Stimulated activated CD8-positive, alpha-beta memory T cell treated with anti-CD3 and anti-CD28 coated beads, Interleukin-7, amount 100 ng/mL, for 4 hours (primary cell): ENCODE results near the gene MYOM1.

Experiments used
- DNase-seq, 2 donors: peaks; one replicate each; pipeline ENCODE4 v3.0.0-alpha.2; 2020; ENCODE audit warnings: low read depth in 2 of 2

MYOM1 gene

GRCh38 chr18:3250237-3251107 is 30.7 kb upstream of the MYOM1 start:
- DNase-seq: no peak

DNA sequence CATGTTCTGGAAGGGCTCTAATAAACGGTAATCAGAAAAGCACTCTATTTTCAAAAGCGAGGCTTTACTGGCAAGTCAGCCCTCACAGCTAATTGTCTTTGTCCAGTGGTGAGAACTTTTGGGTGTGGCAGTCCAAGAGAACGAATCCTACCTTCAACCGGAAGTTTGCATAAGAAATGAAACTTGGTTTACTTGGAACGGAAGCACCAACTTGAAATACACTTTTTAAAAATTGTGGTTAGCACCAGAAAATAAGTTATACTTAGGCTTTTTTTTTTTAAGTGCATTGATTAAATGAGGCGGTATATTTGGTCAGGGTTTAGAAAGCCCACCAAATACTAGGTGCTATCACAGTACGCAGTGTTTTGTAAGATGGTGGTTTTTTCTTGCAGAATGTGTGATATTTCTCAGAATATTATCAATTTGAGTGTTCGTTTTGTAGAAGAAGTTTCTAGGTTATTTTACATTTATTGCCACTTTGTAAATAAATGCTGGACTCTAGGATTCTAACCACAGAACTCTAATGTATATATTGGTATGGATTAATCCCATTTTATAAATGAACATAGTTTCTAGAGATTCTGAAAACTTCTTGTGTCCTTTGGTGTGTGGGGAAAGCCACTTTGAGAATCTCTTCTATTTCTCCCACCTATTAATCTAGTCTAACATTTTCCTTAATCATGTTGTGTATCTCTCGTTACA is 29.0 kb upstream of the MYOM1 start:
- no peak for DNase-seq

DNA sequence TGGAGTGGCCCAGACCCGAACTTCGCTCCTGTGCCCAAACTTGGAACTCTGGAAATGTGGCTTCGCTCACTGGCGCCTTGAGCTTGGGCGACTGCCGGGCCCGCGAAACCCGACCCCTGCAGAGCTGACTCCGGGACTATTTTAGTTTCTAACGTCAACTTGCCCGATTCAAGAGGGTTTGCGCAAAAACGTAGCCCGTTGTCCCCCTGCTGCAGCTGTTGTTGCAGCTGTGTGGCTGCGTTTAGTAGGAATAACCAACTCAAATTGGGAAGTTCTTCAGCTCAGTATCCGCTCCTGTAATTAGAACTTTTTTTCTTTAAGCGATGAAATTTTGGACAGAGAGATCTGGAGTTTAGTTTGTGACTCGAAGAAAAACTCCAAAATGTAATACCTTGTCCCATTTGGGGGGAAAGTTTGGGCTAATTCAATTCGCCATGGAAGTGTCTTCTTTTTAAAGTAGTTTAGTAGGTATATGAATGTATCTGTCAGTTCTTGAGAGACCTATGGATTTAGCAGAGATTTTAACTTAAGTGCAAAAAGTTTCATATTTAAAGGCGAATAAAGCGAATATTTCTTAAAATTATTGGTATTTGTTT is 28.4 kb upstream of the MYOM1 start:
- DNase-seq: no peak

DNA sequence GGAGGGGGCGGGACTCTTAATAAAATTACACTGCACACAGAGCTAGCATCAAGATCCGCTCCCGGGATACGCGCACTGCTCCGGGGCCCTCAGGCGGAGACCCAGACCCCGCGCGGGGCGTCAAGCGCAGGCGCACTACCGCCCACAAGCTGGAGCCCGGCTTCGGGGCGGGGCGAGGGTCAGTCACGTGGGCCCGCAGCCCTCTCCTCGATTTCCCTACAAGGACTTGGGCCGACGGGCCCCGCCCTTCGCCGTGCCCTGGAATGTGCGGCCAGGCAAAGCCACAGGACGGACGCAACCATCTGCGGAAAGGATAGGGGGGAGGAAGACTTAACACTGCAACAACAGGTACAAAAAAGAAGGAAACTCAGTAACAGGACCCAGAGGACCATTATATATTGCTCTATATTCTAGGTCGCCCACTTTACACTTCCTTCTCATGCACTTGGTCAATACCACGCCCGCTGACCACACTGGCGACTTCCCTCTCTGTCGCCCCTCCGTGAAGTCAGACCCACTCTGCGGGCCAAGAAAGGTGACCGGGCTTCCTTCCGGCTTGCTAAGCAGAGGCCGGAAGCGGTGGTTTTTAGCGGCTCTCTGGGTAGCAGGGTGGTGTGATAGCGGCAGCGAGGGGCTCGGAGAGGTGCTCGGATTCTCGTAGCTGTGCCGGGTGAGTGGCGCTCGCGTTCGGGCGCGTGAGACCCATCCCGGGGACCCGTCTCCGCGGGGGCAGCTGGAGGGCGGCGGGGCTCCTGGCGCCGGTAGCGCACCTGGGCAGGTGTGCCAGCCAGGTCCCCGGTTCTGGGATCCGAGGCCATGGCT is 27.7 kb upstream of the MYOM1 start, which contains the start of gene MYL12A:
Gene MYL12A, plus strand, starts transcription at position 562 of the 822 bp plus-strand sequence. CDS start 5,447 bp downstream, outside the sequence.
- DNase-seq: peak; percentile 84 to 89

DNA sequence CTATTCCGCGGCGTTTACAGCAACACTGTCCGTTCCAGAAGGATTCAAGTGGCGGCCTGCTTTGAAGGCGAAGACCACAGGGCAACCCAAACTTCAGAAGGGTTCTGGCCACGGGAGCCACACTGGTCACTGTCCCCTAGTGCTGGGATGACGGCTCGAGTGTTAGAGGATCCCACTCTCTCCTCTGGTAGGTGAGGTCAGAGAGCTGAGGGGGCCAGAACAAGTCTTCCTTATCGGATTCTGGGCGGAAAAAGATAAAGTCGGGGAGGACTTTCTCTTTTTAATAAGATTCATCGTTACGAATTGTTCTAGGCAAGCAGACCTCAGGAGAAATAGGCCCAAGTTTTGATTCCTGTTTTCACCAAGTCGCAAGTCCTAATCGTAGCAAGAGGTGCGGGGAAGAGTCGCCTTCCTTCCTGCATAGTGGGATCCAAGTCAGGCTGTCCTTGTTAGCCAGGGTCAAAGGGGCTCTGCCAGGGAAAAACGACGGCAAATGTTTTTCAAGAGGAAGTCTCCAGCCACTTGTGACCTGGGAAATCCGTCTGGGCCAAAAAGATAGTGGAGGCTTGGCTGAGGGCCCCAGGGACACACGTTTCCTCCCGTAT is 27.0 kb upstream of the MYOM1 start:
- DNase-seq: no peak

DNA sequence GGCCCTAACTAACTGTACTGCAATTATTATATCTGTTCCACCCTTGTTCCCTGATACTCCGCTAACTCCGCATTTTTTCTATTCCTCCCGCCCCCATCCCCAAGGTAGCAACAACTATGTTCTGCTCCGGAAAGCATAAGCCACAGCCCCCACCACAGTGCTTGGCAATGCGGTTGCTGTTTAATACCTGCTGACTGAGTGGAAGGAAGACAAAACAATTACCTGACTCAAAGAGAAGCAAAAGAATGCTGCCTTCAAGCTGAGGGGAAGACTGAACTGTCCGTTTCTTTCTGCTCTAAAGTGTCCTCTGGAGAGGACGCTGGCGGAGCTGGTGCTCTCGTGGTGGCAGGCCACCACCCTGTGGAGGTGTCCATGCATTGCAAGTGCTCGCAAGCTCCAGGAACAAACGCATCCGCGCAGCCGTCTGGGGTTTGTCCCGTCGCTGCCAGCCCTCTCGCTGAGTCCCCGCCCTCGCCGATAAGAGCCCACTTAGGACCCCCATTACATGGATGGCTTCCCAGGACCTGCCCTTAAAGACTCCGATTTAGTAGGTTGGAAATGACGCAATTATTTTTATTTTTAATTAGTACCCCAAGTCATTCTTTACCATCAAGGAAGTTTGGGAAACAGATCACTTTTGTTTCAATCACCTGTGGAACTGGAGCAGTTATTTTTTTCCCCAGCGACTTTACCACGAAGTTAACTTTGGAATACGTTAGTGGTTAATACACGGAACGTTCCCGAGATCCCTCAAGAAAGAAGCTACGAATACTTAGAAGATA is 26.3 kb upstream of the MYOM1 start:
- DNase-seq: peak; percentile 64 to 72

DNA sequence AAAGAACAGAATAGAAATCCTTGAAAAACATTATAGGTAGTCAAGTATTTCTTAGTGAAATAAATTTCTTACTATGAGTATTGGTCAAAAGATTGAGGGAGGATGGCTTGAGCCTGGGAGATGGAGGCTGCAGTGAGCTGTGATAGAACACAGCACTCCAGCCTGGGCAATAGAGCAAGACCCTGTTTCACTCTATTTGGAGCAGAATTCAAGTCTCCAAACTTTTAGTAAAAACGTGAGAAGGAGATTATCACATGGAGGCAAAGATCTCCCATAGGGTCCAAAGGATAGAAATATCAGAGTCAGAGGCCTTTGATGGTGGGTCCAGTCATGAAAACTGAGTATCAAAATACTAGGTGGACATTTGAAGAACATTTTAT is 25.4 kb upstream of the MYOM1 start:
- DNase-seq: no peak

- DNase-seq: no peak
These were observed 19.0 kb upstream of the MYOM1 start for GRCh38 chr18:3238742-3239141.

DNA sequence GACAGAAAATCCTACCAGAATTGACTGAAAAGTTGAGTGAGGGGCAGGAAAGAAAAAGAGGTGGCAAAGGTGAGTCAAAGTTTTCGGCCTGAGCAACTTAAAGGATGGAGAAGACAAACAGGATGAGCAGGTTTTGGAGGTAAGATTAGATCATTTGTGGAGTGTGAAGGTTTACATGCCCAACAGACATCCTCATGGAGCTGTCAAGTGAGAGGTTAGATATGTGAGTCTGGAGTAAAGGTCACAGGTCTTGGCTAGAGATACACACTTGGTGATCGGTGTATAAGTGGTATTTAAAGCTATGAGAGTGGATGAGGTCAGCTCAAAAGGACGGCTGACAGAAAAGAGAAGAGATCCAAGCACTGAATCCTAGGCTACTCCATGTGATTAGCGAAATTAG is 16.7 kb upstream of the MYOM1 start:
- no peak for DNase-seq

DNA sequence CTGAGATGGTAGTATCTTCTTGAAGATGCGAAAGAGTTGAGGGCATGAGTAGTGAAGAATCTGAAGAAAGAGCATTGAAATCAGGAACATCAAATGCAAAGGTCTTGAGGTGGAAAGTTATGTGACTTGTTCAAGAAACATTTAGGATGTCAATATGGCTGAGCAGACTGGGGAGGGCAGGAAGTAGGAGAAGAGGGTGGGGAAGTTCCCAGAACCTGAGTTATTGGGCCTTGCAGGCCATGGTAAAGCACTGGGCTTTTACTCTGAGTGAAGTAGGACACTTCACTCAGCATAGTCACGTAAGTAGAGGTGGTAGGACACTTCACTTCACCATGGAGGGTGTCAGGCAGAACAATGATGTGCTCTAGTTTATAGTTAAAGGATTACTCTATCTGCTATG is 16.1 kb upstream of the MYOM1 start:
- no peak for DNase-seq

GRCh38 chr18:3234457-3234856 is 14.7 kb upstream of the MYOM1 start:
- no peak for DNase-seq

- DNase-seq: no peak
These were observed 13.8 kb upstream of the MYOM1 start for GRCh38 chr18:3233433-3234168.

- DNase-seq: no peak
These were observed 13.2 kb upstream of the MYOM1 start for GRCh38 chr18:3233004-3233403.

GRCh38 chr18:3230401-3231334 is 10.9 kb upstream of the MYOM1 start:
- DNase-seq: no peak

- DNase-seq: no peak
These were observed 6.3 kb upstream of the MYOM1 start for GRCh38 chr18:3226048-3226447.

DNA sequence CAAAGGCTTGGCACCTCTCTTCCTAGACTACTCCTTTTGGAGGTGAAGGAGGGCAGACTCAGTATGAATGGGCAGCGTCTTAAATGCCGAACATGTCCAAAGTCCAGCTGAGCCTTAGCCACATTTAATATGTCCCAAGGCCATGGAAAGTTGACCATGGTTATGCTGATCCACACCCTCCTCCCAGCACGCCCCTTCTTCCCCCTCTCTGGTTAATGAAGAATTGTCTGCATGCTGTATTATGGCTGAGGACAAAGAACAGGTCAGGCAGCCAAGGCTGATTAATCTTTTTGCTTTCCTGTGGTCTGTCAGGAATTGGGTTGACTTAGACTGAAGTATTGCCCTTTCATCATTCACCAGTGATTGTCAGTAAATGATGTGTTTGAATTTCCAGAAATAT is 5.8 kb upstream of the MYOM1 start:
- no peak for DNase-seq

DNA sequence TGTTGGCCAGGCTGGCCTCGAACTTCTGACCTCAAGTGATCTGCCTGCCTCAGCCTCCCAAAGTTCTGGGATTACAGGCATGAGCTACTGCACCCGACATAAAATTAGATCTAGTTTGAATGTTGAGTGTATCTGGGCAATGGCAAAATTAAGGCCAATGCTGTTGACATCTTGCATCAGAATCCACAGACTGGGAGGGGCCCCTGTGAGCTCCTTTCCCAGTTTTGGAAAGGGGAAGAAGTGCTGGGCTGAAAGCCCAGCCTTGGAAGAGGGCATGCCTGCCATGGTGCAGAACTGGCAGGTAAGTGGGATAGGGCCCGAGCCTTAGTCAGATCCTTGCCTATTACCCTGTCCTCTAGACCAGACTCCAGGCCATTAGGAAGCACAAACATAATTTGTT is 4.5 kb upstream of the MYOM1 start:
- DNase-seq: no peak

GRCh38 chr18:3223356-3223755 is 3.6 kb upstream of the MYOM1 start:
- no peak for DNase-seq

DNA sequence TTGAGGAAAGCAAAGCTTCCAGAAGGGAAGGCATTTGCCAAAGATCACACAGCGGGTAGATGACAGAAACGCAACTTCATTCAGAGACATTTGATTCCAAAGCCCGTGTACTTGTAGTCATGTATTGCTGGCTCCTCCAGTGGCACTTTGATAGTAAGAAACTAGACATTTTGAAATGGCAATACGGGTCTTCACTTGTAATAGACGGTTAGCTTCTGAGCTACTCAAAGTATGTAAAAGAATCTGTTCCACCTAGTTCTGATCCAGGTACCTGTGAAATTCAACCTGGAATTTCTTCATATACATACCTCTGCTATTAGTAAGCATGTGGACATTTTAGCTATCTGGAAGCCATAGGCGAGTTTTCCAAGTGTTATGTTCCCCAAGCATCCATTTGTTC is 1.7 kb upstream of the MYOM1 start:
- no peak for DNase-seq
